Aorta (tissue), 5 donors: ENCODE results near the gene TRPM5. TPM values are rescaled to one million over a fixed set of nuclear protein-coding genes. Genes with fewer than 3 reads are reported as not detected.

Source experiments
- ATAC-seq: fragments of 200-7000 bp; cut with Tn5 transposase; one replicate; pipeline ENCODE4 v1.9.1; 2022; ENCODE audit warnings: moderate library complexity; ENCODE audit not compliant: low FRiP score
- DNase-seq, 2 donors: peaks; one replicate each; pipeline ENCODE4 v3.0.0-alpha.2; 2020
- H3K27ac ChIP-seq, 2 donors: one replicate each; pipeline ENCODE4 v1.5.1; 2013; ENCODE audit warnings: low read length in 2 of 2, mild to moderate bottlenecking in 2 of 2, moderate library complexity in 2 of 2, control low read depth in 1 of 2, inconsistent platforms in 1 of 2, low read depth in 1 of 2
- H3K27me3 ChIP-seq, 2 donors: one replicate each; pipeline ENCODE4 v1.6.1; 2013; ENCODE audit warnings: control low read depth in 1 of 2, low read length in 1 of 2, mild to moderate bottlenecking in 1 of 2, moderate library complexity in 1 of 2; ENCODE audit not compliant: insufficient read depth in 2 of 2, control insufficient read depth in 1 of 2
- H3K36me3 ChIP-seq, 2 donors: one replicate each; pipeline ENCODE4 v1.6.1; 2013; ENCODE audit warnings: control low read depth in 1 of 2, low read length in 1 of 2, mild to moderate bottlenecking in 1 of 2; ENCODE audit not compliant: insufficient read depth in 2 of 2, control insufficient read depth in 1 of 2
- H3K4me1 ChIP-seq, 2 donors: one replicate each; pipeline ENCODE4 v1.6.1; 2013; ENCODE audit warnings: low read length in 2 of 2, control low read depth in 1 of 2, mild to moderate bottlenecking in 1 of 2, moderate library complexity in 1 of 2; ENCODE audit not compliant: insufficient read depth in 2 of 2, control insufficient read depth in 1 of 2
- H3K4me3 ChIP-seq, 2 donors: one replicate each; pipeline ENCODE4 v1.5.1; 2013; ENCODE audit warnings: low read length in 2 of 2, control low read depth in 1 of 2, mild to moderate bottlenecking in 1 of 2
- H3K9me3 ChIP-seq: one replicate; pipeline ENCODE4 v1.6.1; 2013; ENCODE audit warnings: mild to moderate bottlenecking, low read length; ENCODE audit not compliant: control insufficient read depth
- WGBS, 2 donors: extraction: QIAGEN DNeasy Blood & Tissue Kit; methylation state at CpG; one replicate each; pipeline ENCODE4 v1.1.7; 2013; 5-methylcytosine and 5-hydroxymethylcytosine counted together
- intact Hi-C, 2 donors: fragments of 100-400 bp; cut with DNase I; formaldehyde crosslinking; loops; one replicate each; pipeline versions ENCODE4 v1.14.2 to v1.15.0; 2022
- polyA plus RNA-seq, 2 donors: library from polyadenylated mRNA; stranded (reverse); fragments of 200-250 nt; gene quantifications; one replicate each; pipeline ENCODE4 v1.2.3, GENCODE V29; 2013
- total RNA-seq, 2 donors: library from RNA; stranded (reverse); fragmentation: NEBNext Ultra II Directional; extraction: Animal tissue kit (Norgen Biotek cat#: 25700); gene quantifications; one replicate each; pipeline ENCODE4 v1.2.1, GENCODE V29; 2021
- donor health status: healthy with polysubstance abuse.
- donor health status: Bipolar disorder and iron deficiency.
- donor health status: DM: no; HTN: no; CAD: no.
- donor health status: DM: no; HTN: no; CAD: no.
- donor health status: DM: yes; HTN: yes; CAD: no.

TRPM5 gene
- total and polyA plus RNA-seq, 4 donors, result 0.25 TPM; not detected in 3

- Histone ChIP-seq H3K4me1 (no peaks in the 10 kb centered on the region), H3K4me3 (no peak overlapping the region), H3K9me3 (no peaks in the 10 kb centered on the region), H3K36me3 (no peaks in the 10 kb centered on the region), H3K27ac (no peak overlapping the region), H3K27me3 (no peaks in the 10 kb centered on the region)
- 88% methylated on average over 35 of the region's 35 CpGs for WGBS, 2 donors
- no peak for DNase-seq
- no peak for ATAC-seq
- intact Hi-C loops, result no loop called here
Observed at GRCh38 chr11:2414616-2415015, 29.7 kb downstream of the TRPM5 start.

- no peaks in the 10 kb centered on the region for H3K9me3 ChIP-seq
- H3K36me3 ChIP-seq, result no peaks in the 10 kb centered on the region
- DNase-seq, result no peak
- H3K4me1 ChIP-seq, result no peaks in the 10 kb centered on the region
- no peaks in the 10 kb centered on the region for H3K27me3 ChIP-seq
- no peak overlapping the region for H3K4me3 ChIP-seq
- no peak overlapping the region for H3K27ac ChIP-seq
- intact Hi-C loops, result no loop called here
- ATAC-seq, result no peak
- 89 to 90% methylated on average over 39 to 43 of the region's 43 CpGs for WGBS, 2 donors
Observed at GRCh38 chr11:2413742-2414579, 30.4 kb downstream of the TRPM5 start.

DNA sequence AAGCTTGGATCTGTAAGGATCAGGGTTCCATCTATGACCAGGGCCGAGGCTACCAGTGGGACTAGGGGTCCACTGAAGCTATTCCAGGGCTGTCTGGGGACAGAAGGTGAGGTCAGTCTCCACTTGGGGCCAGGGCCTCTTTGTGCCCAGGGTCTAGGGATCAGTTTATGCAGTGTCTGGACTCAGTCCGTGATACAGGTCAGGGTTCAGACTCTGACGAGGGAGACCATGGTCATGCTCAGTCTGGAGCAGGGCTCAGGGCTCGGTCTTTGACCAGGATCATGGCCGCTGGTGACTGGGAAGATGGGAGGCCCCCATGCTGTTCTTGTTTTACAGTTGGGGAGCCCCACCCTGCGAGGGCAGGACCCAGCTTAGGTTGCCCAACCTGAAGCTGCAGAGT lies 32.0 kb downstream of the TRPM5 start:
- DNase-seq (no peak), ATAC-seq (no peak)
- no peak overlapping the region for H3K27ac ChIP-seq
- intact Hi-C loops, result no loop called here
- 91% methylated on average over 6 of the region's 6 CpGs for WGBS, 2 donors
- H3K4me3 ChIP-seq, result no peak overlapping the region
- H3K9me3 ChIP-seq, result no peaks in the 10 kb centered on the region
- H3K36me3 ChIP-seq, result no peaks in the 10 kb centered on the region
- no peaks in the 10 kb centered on the region for H3K4me1 ChIP-seq
- no peaks in the 10 kb centered on the region for H3K27me3 ChIP-seq

DNA sequence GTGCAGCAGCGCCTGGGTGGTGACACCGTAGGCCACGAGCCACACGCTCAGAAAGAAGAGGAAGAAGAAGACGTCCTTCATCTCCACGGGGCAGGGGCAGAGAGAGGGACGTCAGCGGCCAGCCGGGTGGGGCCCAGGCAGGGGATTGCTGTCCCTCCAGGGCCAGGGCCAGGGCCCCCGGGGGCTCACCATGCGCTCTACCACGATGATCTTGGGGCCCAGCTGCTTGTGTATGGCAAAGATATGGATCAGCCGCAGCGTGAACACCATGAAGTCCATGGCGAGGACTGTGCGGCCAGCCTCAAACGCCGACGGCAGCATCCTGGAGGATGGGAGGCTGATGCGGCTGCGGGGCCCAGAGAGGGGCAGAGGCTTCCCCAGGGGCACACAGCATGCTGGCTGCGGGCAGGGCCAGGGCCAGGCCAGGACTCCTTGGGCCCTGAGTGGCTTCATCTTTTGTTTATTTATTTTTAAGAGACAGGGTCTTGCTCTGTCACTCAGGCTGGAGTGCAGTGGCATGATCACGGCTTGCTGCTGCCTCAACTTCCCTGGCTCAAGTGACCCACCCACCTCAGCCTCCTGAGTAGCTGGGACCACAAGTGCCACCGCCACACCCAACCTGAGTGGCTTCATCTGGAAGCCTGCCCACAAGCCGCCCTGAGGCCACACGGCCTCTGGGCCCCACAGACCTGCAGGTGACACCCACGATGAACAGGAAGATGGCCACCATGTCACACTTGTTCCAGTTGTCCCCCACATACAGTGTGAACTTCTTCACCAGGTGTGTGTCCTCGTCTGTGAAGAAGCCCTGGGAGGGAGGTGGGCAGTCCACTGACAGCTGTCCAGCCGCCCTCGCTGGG lies 32.6 kb downstream of the TRPM5 start:
- intact Hi-C loops, result no loop called here
- 82 to 83% methylated on average over 30 of the region's 30 CpGs for WGBS, 2 donors
- Histone ChIP-seq H3K27ac (no peak overlapping the region), H3K4me1 (no peaks in the 10 kb centered on the region), H3K4me3 (no peak overlapping the region), H3K9me3 (no peaks in the 10 kb centered on the region), H3K36me3 (no peaks in the 10 kb centered on the region), H3K27me3 (no peaks in the 10 kb centered on the region)
- ATAC-seq, result no peak
- DNase-seq, result no peak

- intact Hi-C loops, result no loop called here
- no peaks in the 10 kb centered on the region for H3K4me1 ChIP-seq
- WGBS, 2 donors, result 83 to 92% methylated on average over 6 to 9 of the region's 9 CpGs
- no peaks in the 10 kb centered on the region for H3K27me3 ChIP-seq
- no peak for DNase-seq
- no peaks in the 10 kb centered on the region for H3K36me3 ChIP-seq
- ATAC-seq, result no peak
- H3K4me3 ChIP-seq, result no peak overlapping the region
- no peaks in the 10 kb centered on the region for H3K9me3 ChIP-seq
- H3K27ac ChIP-seq, result no peak overlapping the region
Observed at GRCh38 chr11:2410616-2411015, 33.7 kb downstream of the TRPM5 start.

DNA sequence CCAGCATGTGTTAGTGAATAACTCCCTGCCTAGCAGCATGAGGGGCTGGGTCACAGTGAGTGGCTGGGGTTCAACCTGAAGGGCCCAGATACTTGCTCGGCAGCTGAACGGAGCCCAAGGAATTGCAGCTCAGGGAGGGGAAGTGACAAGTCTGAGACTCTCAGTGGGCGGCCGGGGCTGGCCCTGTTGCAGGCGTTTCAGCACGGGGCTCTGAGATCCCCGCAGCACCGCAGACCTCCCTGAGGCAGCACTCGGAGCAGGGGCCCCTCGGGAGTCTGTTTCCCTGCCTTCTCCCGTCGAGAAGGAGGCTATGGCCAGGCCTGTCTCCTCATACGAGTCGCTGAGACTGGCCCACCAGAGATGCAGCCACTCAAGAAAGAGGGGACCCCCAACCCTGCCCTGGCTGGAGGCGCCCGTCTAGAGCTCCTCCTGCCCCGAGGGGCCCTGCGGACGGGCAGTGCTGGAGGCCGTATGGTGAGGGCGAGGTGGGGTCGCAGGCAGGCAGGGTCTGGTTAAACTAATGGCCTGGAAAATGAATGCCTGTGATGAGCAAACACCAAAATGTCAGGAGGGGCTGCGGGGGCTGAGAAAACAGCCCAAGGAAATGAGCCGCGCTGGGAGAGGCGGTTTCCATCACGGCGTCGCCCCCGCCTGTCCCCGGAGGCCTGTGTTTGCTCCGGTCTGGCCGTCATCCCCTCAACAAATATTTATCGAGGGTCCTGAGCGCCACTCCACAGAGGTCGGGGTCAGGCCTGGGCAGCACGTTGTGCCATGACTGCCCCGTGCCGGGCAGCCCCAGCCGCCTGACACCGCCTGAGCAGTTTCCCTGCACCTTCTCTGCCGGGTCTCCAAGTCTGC lies 34.5 kb downstream of the TRPM5 start:
- WGBS, 2 donors, result 55 to 57% methylated on average over 40 to 42 of the region's 42 CpGs
- Histone ChIP-seq H3K27me3 (no peaks in the 10 kb centered on the region), H3K27ac (no peak overlapping the region), H3K4me3 (no peak overlapping the region), H3K4me1 (no peaks in the 10 kb centered on the region), H3K36me3 (no peaks in the 10 kb centered on the region), H3K9me3 (no peaks in the 10 kb centered on the region)
- intact Hi-C loops, result no loop called here
- DNase-seq, result no peak
- ATAC-seq, result no peak

DNA sequence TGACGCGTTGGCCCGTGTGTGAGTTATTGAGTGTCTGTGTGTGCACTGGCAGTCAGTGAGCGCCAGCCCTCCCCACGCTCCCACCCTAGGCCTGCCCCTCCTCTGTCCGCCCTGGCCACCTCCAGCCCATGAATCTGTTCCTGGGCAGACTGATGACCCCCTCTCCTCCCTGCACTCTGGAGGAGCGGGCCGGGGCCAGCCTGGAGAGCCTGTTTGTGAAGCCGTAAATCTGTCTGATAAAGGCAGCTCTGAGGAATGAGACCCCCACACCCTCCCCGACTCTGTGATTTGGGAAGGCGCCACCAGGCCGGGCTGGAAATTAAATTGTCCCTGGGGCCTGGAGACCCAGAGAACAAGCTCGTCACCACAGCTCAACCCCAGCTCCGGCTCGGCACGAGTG lies 35.2 kb downstream of the TRPM5 start:
- Histone ChIP-seq H3K27me3 (no peaks in the 10 kb centered on the region), H3K27ac (no peak overlapping the region), H3K4me1 (no peaks in the 10 kb centered on the region), H3K36me3 (no peaks in the 10 kb centered on the region), H3K9me3 (no peaks in the 10 kb centered on the region), H3K4me3 (no peak overlapping the region)
- WGBS, 2 donors, result 34 to 44% methylated on average over 16 of the region's 16 CpGs
- intact Hi-C loops, result no loop called here
- no peak for DNase-seq
- ATAC-seq, result no peak

GRCh38 chr11:2408671-2409070 lies 35.6 kb downstream of the TRPM5 start:
- DNase-seq, result no peak
- Histone ChIP-seq H3K4me1 (no peaks in the 10 kb centered on the region), H3K27ac (no peak overlapping the region), H3K9me3 (no peaks in the 10 kb centered on the region), H3K36me3 (no peaks in the 10 kb centered on the region), H3K27me3 (no peaks in the 10 kb centered on the region), H3K4me3 (no peak overlapping the region)
- no peak for ATAC-seq
- intact Hi-C loops, result no loop called here
- WGBS, 2 donors, result 47 to 56% methylated on average over 11 of the region's 11 CpGs
